ENCODE data around the gene REV1. TPM values are rescaled to one million over a fixed set of nuclear protein-coding genes. Genes with fewer than 3 reads are reported as not detected.

Gene REV1
- total and polyA plus RNA-seq, 2 of the 13 experiments (the other 11 are each of a cell fraction or from before 2014, with no cell fraction given) = 49.1 to 71.8 TPM

DNA sequence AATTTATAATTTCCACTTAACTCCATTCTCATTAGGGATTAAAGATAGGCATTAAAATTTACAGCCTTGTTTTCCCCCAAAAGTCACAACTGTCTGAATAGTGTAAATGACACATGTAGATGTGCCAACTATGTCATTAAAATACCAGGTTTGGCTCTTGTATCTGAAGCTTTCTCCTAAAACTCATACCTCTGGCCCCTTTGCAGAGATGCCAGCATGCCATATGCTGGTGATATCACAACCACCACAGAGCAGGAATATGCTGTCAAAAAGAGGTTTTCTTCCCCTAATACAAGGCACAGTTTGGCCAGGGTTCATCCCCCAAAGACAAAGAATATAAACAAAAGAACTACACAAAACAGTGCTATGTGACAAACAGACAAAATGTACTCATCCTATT, 65.4 kb downstream of the REV1 start:
- H3K27me3 ChIP-seq (ENCODE audit: control insufficient read depth in 1 of 2, insufficient read depth in 2 of 2, low read length in 2 of 2) = no peaks in the 10 kb centered on the region
- H3K4me1 ChIP-seq (ENCODE audit: insufficient read depth, low read length) = no peaks in the 10 kb centered on the region
- FAIRE-seq (no peak), DNase-seq (ENCODE audit: low spot score) (no peak), ATAC-seq (no peak)
- H3K4me3 ChIP-seq (replicated peaks in 1 of 3; ENCODE audit: insufficient read depth in 1 of 3, low read depth in 2 of 3, low read length in 3 of 3) = no peak overlapping the region
- no peak overlapping the region for H3K9ac ChIP-seq (ENCODE audit: insufficient read depth, low read depth, low read length)
- H3K4me2 ChIP-seq (ENCODE audit: low read depth, low read length) = no peak overlapping the region
- POLR2A ChIA-PET = no interaction called here
- no peaks in the 10 kb centered on the region for H4K20me1 ChIP-seq (ENCODE audit: insufficient read depth, low read length)
- BruUV-seq (replicated peaks) = no TSS peak
- intact Hi-C loops (cut with micrococcal nuclease; ENCODE audit: unreplicated experiment) = no loop called here
- TF ChIP-seq FOXK2 (IDR thresholded peaks at IDR 0.05) (no peak), ARHGAP35 (CRISPR knock-in tag; IDR thresholded peaks at IDR 0.05; ENCODE audit: borderline replicate concordance) (no peak), ZNF441 (CRISPR knock-in tag; IDR thresholded peaks at IDR 0.05; ENCODE audit: borderline replicate concordance) (no peak), HNRNPUL1 (IDR thresholded peaks at IDR 0.05; ENCODE audit: low read depth, low read length) (no peak), ZNF431 (CRISPR knock-in tag; IDR thresholded peaks at IDR 0.05; ENCODE audit: borderline replicate concordance, low read depth) (no peak), ZNF382 (CRISPR knock-in tag; IDR thresholded peaks at IDR 0.05; ENCODE audit: borderline replicate concordance) (no peak), FOXM1 (CRISPR knock-in tag; IDR thresholded peaks at IDR 0.05) (no peak), POLR2A (IDR thresholded peaks at IDR 0.05; ENCODE audit: insufficient read depth in 1 of 2, low read depth in 2 of 2, low read length in 2 of 2) (no peak), ZNF720 (CRISPR knock-in tag; IDR thresholded peaks at IDR 0.05) (no peak)
- TF ChIP-seq, protein P1, sequence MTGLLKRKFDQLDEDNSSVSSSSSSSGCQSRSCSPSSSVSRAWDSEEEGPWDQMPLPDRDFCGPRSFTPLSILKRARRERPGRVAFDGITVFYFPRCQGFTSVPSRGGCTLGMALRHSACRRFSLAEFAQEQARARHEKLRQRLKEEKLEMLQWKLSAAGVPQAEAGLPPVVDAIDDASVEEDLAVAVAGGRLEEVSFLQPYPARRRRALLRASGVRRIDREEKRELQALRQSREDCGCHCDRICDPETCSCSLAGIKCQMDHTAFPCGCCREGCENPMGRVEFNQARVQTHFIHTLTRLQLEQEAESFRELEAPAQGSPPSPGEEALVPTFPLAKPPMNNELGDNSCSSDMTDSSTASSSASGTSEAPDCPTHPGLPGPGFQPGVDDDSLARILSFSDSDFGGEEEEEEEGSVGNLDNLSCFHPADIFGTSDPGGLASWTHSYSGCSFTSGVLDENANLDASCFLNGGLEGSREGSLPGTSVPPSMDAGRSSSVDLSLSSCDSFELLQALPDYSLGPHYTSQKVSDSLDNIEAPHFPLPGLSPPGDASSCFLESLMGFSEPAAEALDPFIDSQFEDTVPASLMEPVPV (CRISPR knock-in tag; IDR thresholded peaks at IDR 0.05) = no peak
- TF ChIP-seq, protein P2, sequence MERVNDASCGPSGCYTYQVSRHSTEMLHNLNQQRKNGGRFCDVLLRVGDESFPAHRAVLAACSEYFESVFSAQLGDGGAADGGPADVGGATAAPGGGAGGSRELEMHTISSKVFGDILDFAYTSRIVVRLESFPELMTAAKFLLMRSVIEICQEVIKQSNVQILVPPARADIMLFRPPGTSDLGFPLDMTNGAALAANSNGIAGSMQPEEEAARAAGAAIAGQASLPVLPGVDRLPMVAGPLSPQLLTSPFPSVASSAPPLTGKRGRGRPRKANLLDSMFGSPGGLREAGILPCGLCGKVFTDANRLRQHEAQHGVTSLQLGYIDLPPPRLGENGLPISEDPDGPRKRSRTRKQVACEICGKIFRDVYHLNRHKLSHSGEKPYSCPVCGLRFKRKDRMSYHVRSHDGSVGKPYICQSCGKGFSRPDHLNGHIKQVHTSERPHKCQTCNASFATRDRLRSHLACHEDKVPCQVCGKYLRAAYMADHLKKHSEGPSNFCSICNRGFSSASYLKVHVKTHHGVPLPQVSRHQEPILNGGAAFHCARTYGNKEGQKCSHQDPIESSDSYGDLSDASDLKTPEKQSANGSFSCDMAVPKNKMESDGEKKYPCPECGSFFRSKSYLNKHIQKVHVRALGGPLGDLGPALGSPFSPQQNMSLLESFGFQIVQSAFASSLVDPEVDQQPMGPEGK (CRISPR knock-in tag; IDR thresholded peaks at IDR 0.05) = no peak
- TF ChIP-seq, protein P3, sequence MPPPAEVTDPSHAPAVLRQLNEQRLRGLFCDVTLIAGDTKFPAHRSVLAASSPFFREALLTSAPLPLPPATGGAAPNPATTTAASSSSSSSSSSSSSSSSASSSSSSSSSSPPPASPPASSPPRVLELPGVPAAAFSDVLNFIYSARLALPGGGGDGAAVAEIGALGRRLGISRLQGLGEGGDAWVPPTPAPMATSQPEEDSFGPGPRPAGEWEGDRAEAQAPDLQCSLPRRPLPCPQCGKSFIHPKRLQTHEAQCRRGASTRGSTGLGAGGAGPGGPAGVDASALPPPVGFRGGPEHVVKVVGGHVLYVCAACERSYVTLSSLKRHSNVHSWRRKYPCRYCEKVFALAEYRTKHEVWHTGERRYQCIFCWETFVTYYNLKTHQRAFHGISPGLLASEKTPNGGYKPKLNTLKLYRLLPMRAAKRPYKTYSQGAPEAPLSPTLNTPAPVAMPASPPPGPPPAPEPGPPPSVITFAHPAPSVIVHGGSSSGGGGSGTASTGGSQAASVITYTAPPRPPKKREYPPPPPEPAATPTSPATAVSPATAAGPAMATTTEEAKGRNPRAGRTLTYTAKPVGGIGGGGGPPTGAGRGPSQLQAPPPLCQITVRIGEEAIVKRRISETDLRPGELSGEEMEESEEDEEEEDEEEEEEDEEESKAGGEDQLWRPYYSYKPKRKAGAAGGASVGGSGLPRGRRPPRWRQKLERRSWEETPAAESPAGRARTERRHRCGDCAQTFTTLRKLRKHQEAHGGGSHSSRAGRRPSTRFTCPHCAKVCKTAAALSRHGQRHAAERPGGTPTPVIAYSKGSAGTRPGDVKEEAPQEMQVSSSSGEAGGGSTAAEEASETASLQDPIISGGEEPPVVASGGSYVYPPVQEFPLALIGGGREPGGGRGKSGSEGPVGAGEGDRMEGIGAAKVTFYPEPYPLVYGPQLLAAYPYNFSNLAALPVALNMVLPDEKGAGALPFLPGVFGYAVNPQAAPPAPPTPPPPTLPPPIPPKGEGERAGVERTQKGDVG (CRISPR knock-in tag; IDR thresholded peaks at IDR 0.05; ENCODE audit: borderline replicate concordance) = no peak
- H2AFZ ChIP-seq (ENCODE audit: low read length) = no peak overlapping the region
- CTCF ChIA-PET (ENCODE audit: low intra/inter-chr PET ratio, low total read pairs) = no interaction called here
- H3K36me3 ChIP-seq (replicated peaks in 1 of 2; ENCODE audit: control insufficient read depth in 1 of 2, insufficient read depth in 2 of 2, low read length in 2 of 2) = peaks cover 33 to 86% of the 10 kb centered on the region in 2 experiments
- H3K9me3 ChIP-seq (ENCODE audit: low read length) = no peaks in the 10 kb centered on the region
- no peak overlapping the region for H3K27ac ChIP-seq (ENCODE audit: extremely low read length, insufficient read depth, low read length)
- in situ Hi-C loops (cut with HindIII; ENCODE audit: extremely low pct_ligation_motif_present, low pct_unique_long_range_greater_than_20kb) = no loop called here
- H3K79me2 ChIP-seq (ENCODE audit: insufficient read depth, low read length) = no peaks in the 10 kb centered on the region
